Chondrocyte (in vitro differentiated cells): ENCODE results near the gene SOX4. TPM values are rescaled to one million over a fixed set of nuclear protein-coding genes. Genes with fewer than 3 reads are reported as not detected.

ENCODE experiments used
- DNase-seq: peaks from one replicate; pipeline ENCODE4 v3.0.0; 2021; ENCODE audit warnings: mixed read lengths, low spot score
- H3K27ac Mint-ChIP-seq: one replicate; pipeline ENCODE4 v1.8.0; 2021; ENCODE audit warnings: mild to moderate bottlenecking, moderate library complexity, mixed read lengths; ENCODE audit not compliant: unreplicated experiment
- H3K27me3 Mint-ChIP-seq: 2 replicates; pipeline ENCODE4 v1.8.0; 2021; ENCODE audit warnings: low read depth, mixed read lengths
- H3K36me3 Mint-ChIP-seq: 2 replicates; pipeline ENCODE4 v1.8.0; 2021; ENCODE audit warnings: low read depth, mixed read lengths
- H3K4me1 Mint-ChIP-seq: 2 replicates; pipeline ENCODE4 v1.8.0; 2021; ENCODE audit warnings: low read depth, mild to moderate bottlenecking, mixed read lengths
- H3K4me3 Mint-ChIP-seq: one replicate; pipeline ENCODE4 v1.8.0; 2021; ENCODE audit warnings: mild to moderate bottlenecking, moderate library complexity, mixed read lengths; ENCODE audit not compliant: unreplicated experiment
- H3K9me3 Mint-ChIP-seq: 2 replicates; pipeline ENCODE4 v1.8.0; 2021; ENCODE audit warnings: low read depth, mixed read lengths
- CTCF ChIP-seq: fragments of 200-600 bp; sonication (generic); IDR thresholded peaks from 2 replicates; pipeline ENCODE4 v1.5.0; 2021; ENCODE audit warnings: antibody characterized with exemption, mild to moderate bottlenecking, moderate library complexity
- total RNA-seq: library from RNA; stranded (reverse); gene quantifications from 3 replicates; pipeline ENCODE4 v1.2.1, GENCODE V29; 2021

Gene SOX4
- total RNA-seq, 1 donor from 2014 or later: 61.7 TPM

GRCh38 chr6:21596949-21597682 lies 3.6 kb downstream of the SOX4 start:
- peak; percentile 92 for TF ChIP-seq CTCF
- H3K27ac Mint-ChIP-seq: peak overlapping the region; percentile 98
- no peaks in the 10 kb centered on the region for H3K27me3 Mint-ChIP-seq
- H3K4me3 Mint-ChIP-seq: peak overlapping the region; percentile 97
- H3K36me3 Mint-ChIP-seq: peaks cover 23% of the 10 kb centered on the region
- H3K4me1 Mint-ChIP-seq: peaks cover 23% of the 10 kb centered on the region
- no peak for DNase-seq
- H3K9me3 Mint-ChIP-seq: no peaks in the 10 kb centered on the region

GRCh38 chr6:21597801-21598673 lies 4.5 kb downstream of the SOX4 start:
- no peak for TF ChIP-seq CTCF
- H3K4me1 Mint-ChIP-seq: peaks cover 23% of the 10 kb centered on the region
- H3K36me3 Mint-ChIP-seq: peaks cover 23% of the 10 kb centered on the region
- peak overlapping the region; percentile 97 for H3K4me3 Mint-ChIP-seq
- H3K27me3 Mint-ChIP-seq: no peaks in the 10 kb centered on the region
- DNase-seq: no peak
- no peaks in the 10 kb centered on the region for H3K9me3 Mint-ChIP-seq
- H3K27ac Mint-ChIP-seq: peak overlapping the region; percentile 98

GRCh38 chr6:21598674-21599023 lies 5.1 kb downstream of the SOX4 start:
- H3K27me3 Mint-ChIP-seq: no peaks in the 10 kb centered on the region
- DNase-seq: no peak
- TF ChIP-seq CTCF: no peak
- H3K27ac Mint-ChIP-seq: peak overlapping the region; percentile 14
- no peaks in the 10 kb centered on the region for H3K9me3 Mint-ChIP-seq
- H3K4me3 Mint-ChIP-seq: peak overlapping the region; percentile 97
- H3K4me1 Mint-ChIP-seq: peaks cover 26% of the 10 kb centered on the region
- peaks cover 23% of the 10 kb centered on the region for H3K36me3 Mint-ChIP-seq

- Mint-ChIP-seq H3K4me3 (peak overlapping the region; percentile 97), H3K27me3 (no peaks in the 10 kb centered on the region), H3K9me3 (no peaks in the 10 kb centered on the region), H3K27ac (peak overlapping the region; percentile 17), H3K4me1 (peaks cover 26% of the 10 kb centered on the region), H3K36me3 (peaks cover 23% of the 10 kb centered on the region)
- TF ChIP-seq CTCF: no peak
- no peak for DNase-seq
These were observed 5.6 kb downstream of the SOX4 start for GRCh38 chr6:21599051-21599696.

GRCh38 chr6:21601339-21601923 lies 7.9 kb downstream of the SOX4 start:
- no peak for DNase-seq
- Mint-ChIP-seq H3K36me3 (peaks cover 16% of the 10 kb centered on the region), H3K4me3 (no peak overlapping the region), H3K9me3 (no peaks in the 10 kb centered on the region), H3K4me1 (peaks cover 26% of the 10 kb centered on the region), H3K27ac (peak overlapping the region; percentile 36), H3K27me3 (no peaks in the 10 kb centered on the region)
- TF ChIP-seq CTCF: no peak
